Measurements from ENCODE around the gene NLRP2B.
"Not testable (repeated sequence)": the region's sequence is repeated elsewhere in the genome, so short reads cannot be mapped to it uniquely, and the experiment has no call there.

Gene NLRP2B

DNA sequence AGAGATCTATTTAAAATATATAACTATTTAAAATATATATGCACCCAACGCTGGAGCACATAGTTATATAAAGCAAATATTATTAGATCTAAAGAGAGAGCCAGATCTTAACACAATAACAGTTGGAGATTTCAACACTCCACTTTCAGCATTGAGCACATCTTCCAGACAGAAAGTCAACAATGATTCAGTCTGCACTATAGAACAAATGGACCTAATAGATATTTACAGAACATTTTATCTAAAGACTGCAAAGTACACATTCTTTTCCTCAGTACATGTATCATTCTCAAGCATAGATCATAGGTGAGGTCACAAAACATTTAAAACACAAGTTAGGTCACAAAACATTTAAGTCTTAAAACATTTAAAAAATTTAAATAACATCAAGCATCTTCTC lies 36.4 kb downstream of the NLRP2B start:
- in situ Hi-C loops (cut with MboI; ENCODE audit: low sequenced_read_pairs) = no loop called here
- no peak for DNase-seq (ENCODE audit: low spot score in 2 of 2)
- H3K4me3 ChIP-seq = no peak overlapping the region
- peaks cover 10% of the 10 kb centered on the region for H3K4me1 ChIP-seq
- no peaks in the 10 kb centered on the region for H3K27me3 ChIP-seq (ENCODE audit: low read depth)
- H3K9me3 ChIP-seq = no peaks in the 10 kb centered on the region
- no peaks in the 10 kb centered on the region for H3K36me3 ChIP-seq (replicated peaks)

DNA sequence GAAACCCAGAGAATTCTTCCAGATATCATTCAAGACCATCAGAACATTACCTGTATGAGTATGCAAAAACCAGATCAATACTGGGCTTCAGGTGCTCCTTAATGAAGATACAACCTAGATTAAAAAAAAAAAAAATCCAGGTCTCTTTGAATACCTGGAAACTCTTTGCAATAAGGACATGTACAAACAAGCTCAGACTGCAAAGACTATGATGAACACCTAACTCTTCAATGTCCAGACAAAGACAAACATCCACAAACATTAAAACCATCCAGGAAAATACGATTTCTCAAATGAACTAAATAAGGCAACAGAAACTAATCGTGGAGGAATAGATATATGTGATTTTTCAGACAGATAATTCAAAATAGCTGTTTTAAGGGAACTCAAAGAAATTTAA lies 38.7 kb downstream of the NLRP2B start:
- no peaks in the 10 kb centered on the region for H3K9me3 ChIP-seq
- in situ Hi-C loops (cut with MboI; ENCODE audit: low sequenced_read_pairs) = no loop called here

GRCh38 chrX:57640674-57641016 lies 39.4 kb downstream of the NLRP2B start:
- DNase-seq (ENCODE audit: low spot score in 2 of 2) = no peak
- H3K4me1 ChIP-seq = no peaks in the 10 kb centered on the region; the same call in none of the 2 replicates

More for the DNA sequence above, 38.7 kb downstream of the NLRP2B start:
- H3K4me1 ChIP-seq = no peaks in the 10 kb centered on the region; the same call in none of the 2 replicates
- no peak for DNase-seq (ENCODE audit: low spot score in 2 of 2)
- no peaks in the 10 kb centered on the region for H3K36me3 ChIP-seq (replicated peaks)
- no peak overlapping the region for H3K4me3 ChIP-seq
- H3K27me3 ChIP-seq (ENCODE audit: low read depth) = no peaks in the 10 kb centered on the region

GRCh38 chrX:57629438-57629837 lies 50.6 kb downstream of the NLRP2B start:
- H3K4me1 ChIP-seq; H3K27me3 ChIP-seq (ENCODE audit: low read depth); in situ Hi-C loops (cut with MboI; ENCODE audit: low sequenced_read_pairs); H3K4me3 ChIP-seq; H3K9me3 ChIP-seq; H3K36me3 ChIP-seq (replicated peaks); DNase-seq (ENCODE audit: low spot score in 2 of 2): not testable (repeated sequence)

More at GRCh38 chrX:57640674-57641016, 39.4 kb downstream of the NLRP2B start:
- no peaks in the 10 kb centered on the region for H3K36me3 ChIP-seq (replicated peaks)
- in situ Hi-C loops (cut with MboI; ENCODE audit: low sequenced_read_pairs) = no loop called here
- H3K4me3 ChIP-seq = no peak overlapping the region
- no peaks in the 10 kb centered on the region for H3K27me3 ChIP-seq (ENCODE audit: low read depth)
- H3K9me3 ChIP-seq = no peaks in the 10 kb centered on the region

All from HAP-1 (cell line).